Measurements from ENCODE around the gene KEAP1. TPM values are rescaled to one million over a fixed set of nuclear protein-coding genes. Genes with fewer than 3 reads are reported as not detected.
A peak's percentile ranks its signal among the peaks of the same experiment; 100 is the strongest.
"Not testable (repeated sequence)": the region's sequence is repeated elsewhere in the genome, so short reads cannot be mapped to it uniquely, and the experiment has no call there.

KEAP1 gene
- total and polyA plus RNA-seq, 2 of the 13 experiments (the other 11 are each of a cell fraction or from before 2014, with no cell fraction given), result 56.7 to 72.9 TPM

DNA sequence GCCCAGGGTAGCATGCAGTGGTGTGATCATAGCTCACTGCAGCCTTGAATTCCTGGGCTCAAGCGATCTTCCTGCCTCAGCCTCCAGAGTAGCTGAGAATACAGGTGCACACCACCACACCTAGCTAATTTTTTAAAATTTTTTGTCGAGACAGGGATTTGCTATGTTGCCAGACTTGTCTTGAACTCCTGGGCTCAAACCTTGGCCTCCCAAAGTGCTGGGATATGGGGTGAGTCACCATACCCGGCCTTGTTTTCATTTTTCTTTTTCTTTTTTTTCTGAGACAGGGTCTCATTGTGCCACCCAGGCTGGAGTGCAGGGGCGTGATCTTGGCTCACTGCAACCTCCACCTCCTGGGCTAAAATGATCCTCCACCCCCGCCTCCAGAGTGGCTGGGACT, 38.7 kb downstream of the KEAP1 start (continued):
- no peak for TF ChIP-seq FOXP4 (CRISPR knock-in tag; IDR thresholded peaks at IDR 0.05)
- TF ChIP-seq KLF13 (CRISPR knock-in tag; IDR thresholded peaks at IDR 0.05), result no peak
- TF ChIP-seq ATF1 (CRISPR knock-in tag; IDR thresholded peaks at IDR 0.05), result no peak
- no peak for TF ChIP-seq ZNF709 (CRISPR knock-in tag; IDR thresholded peaks at IDR 0.05)

DNA sequence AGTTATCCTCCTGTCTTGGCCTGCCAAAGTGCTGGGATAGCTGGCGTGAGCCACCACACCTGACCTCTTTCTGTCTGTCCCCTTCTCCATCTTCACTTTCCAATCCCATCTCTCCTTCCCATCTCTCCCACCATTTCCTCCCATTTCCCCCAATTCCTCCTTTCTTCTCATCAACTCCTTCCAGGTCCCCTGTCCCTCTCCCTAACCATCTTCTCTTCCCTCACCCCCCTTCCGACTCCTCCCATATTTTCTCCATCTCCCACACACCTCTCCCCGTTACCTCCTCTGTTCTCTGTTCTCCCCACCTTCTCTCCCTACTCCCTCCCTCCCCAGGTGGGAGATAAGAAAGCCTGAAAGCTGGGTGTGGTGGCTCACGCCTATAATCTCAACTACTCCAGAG, 40.6 kb downstream of the KEAP1 start:
- Histone ChIP-seq H3K4me3 (replicated peaks in 1 of 3; ENCODE audit: insufficient read depth in 1 of 3, low read depth in 2 of 3, low read length in 3 of 3) (no peak overlapping the region), H4K20me1 (ENCODE audit: insufficient read depth, low read length) (no peaks in the 10 kb centered on the region), H3K27me3 (ENCODE audit: control insufficient read depth in 1 of 2, insufficient read depth in 2 of 2, low read length in 2 of 2) (no peaks in the 10 kb centered on the region), H2AFZ (ENCODE audit: low read length) (no peak overlapping the region), H3K4me2 (ENCODE audit: low read depth, low read length) (no peak overlapping the region), H3K27ac (ENCODE audit: extremely low read length, insufficient read depth, low read length) (no peak overlapping the region), H3K36me3 (replicated peaks in 1 of 2; ENCODE audit: control insufficient read depth in 1 of 2, insufficient read depth in 2 of 2, low read length in 2 of 2) (0 out of 5 replicates have a peak, but pooled peaks cover 0 to 6% of the 10 kb centered on the region in 2 experiments), H3K79me2 (ENCODE audit: insufficient read depth, low read length) (no peaks in the 10 kb centered on the region), H3K9ac (ENCODE audit: insufficient read depth, low read depth, low read length) (no peak overlapping the region), H3K9me3 (ENCODE audit: low read length) (no peaks in the 10 kb centered on the region), H3K4me1 (ENCODE audit: insufficient read depth, low read length) (no peaks in the 10 kb centered on the region)
- ATAC-seq (no peak), DNase-seq (ENCODE audit: low spot score) (no peak), FAIRE-seq (no peak)
- intact Hi-C loops (cut with micrococcal nuclease; ENCODE audit: unreplicated experiment), result no loop called here
- WGBS (ENCODE audit: low lambda C conversion rate), result 94% methylated on average over 4 of the region's 4 CpGs
- CTCF ChIA-PET (ENCODE audit: low intra/inter-chr PET ratio, low total read pairs), result no interaction called here
- POLR2A ChIA-PET, result no interaction called here
- BruUV-seq (replicated peaks), result no TSS peak
- in situ Hi-C loops (cut with HindIII; ENCODE audit: extremely low pct_ligation_motif_present, low pct_unique_long_range_greater_than_20kb), result no loop called here
- TF ChIP-seq THAP9 (CRISPR knock-in tag; IDR thresholded peaks at IDR 0.05; ENCODE audit: borderline replicate concordance), result no peak
- TF ChIP-seq HNRNPK (IDR thresholded peaks at IDR 0.05; ENCODE audit: low read depth, low read length, poor library complexity, severe bottlenecking), result peak; percentile 17

DNA sequence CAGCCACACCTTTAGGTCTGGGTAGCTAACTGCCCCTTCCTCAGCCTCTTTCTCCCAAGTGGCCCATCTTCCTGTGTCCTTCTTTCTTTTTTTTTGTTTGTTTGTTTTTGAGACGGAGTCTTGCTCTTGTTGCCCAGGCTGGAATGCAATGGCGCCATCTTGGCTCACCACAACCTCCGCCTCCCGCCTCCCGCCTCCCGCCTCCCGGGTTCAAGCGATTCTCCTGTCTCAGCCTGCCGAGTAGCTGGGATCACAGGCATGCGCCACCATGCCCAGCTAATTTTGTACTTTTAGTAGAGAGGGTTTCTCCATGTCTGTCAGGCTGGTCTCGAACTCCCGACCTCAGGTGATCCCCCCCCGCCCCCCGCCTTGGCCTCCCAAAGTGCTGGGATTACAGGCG, 41.1 kb downstream of the KEAP1 start:
- H3K27me3 ChIP-seq (ENCODE audit: control insufficient read depth in 1 of 2, insufficient read depth in 2 of 2, low read length in 2 of 2); DNase-seq (ENCODE audit: low spot score); H3K4me1 ChIP-seq (ENCODE audit: insufficient read depth, low read length); FAIRE-seq; H3K36me3 ChIP-seq (replicated peaks in 1 of 2; ENCODE audit: control insufficient read depth in 1 of 2, insufficient read depth in 2 of 2, low read length in 2 of 2); H2AFZ ChIP-seq (ENCODE audit: low read length); POLR2A ChIA-PET; H3K4me2 ChIP-seq (ENCODE audit: low read depth, low read length); intact Hi-C loops (cut with micrococcal nuclease; ENCODE audit: unreplicated experiment); ATAC-seq; H3K9me3 ChIP-seq (ENCODE audit: low read length); CTCF ChIA-PET (ENCODE audit: low intra/inter-chr PET ratio, low total read pairs); H4K20me1 ChIP-seq (ENCODE audit: insufficient read depth, low read length); in situ Hi-C loops (cut with HindIII; ENCODE audit: extremely low pct_ligation_motif_present, low pct_unique_long_range_greater_than_20kb); H3K27ac ChIP-seq (ENCODE audit: extremely low read length, insufficient read depth, low read length); H3K4me3 ChIP-seq (replicated peaks in 1 of 3; ENCODE audit: insufficient read depth in 1 of 3, low read depth in 2 of 3, low read length in 3 of 3); BruUV-seq (replicated peaks); H3K9ac ChIP-seq (ENCODE audit: insufficient read depth, low read depth, low read length); H3K79me2 ChIP-seq (ENCODE audit: insufficient read depth, low read length): not testable (repeated sequence)
- 98% methylated on average over 15 of the region's 15 CpGs for WGBS (ENCODE audit: low lambda C conversion rate)

All from HepG2 (cell line).